ENCODE results near the gene RRP1.
"Not testable (repeated sequence)": the region's sequence is repeated elsewhere in the genome, so short reads cannot be mapped to it uniquely, and the experiment has no call there.

The RRP1 gene

GRCh38 chr21:43819511-43820405, 30.4 kb downstream of the RRP1 start:
- DNase-seq: no peak

GRCh38 chr21:43820466-43820865, 31.1 kb downstream of the RRP1 start:
- no peak for DNase-seq

- DNase-seq: not testable (repeated sequence)
Observed at GRCh38 chr21:43822166-43822565, 32.8 kb downstream of the RRP1 start.

- DNase-seq: not testable (repeated sequence)
Observed at GRCh38 chr21:43822741-43823140, 33.4 kb downstream of the RRP1 start.

GRCh38 chr21:43824333-43825241, 35.2 kb downstream of the RRP1 start:
- no peak for DNase-seq

GRCh38 chr21:43825242-43825935, 36.0 kb downstream of the RRP1 start:
- no peak for DNase-seq

GRCh38 chr21:43825936-43826622, 36.7 kb downstream of the RRP1 start:
- no peak for DNase-seq

GRCh38 chr21:43826623-43826974, 37.2 kb downstream of the RRP1 start:
- DNase-seq: no peak

GRCh38 chr21:43827015-43827611, 37.7 kb downstream of the RRP1 start:
- DNase-seq: no peak

GRCh38 chr21:43829161-43829560, 39.8 kb downstream of the RRP1 start:
- no peak for DNase-seq

GRCh38 chr21:43829575-43830119, 40.3 kb downstream of the RRP1 start:
- no peak for DNase-seq

- no peak for DNase-seq
Observed at GRCh38 chr21:43832158-43832550, 42.8 kb downstream of the RRP1 start.

GRCh38 chr21:43832648-43833047, 43.3 kb downstream of the RRP1 start:
- no peak for DNase-seq

- DNase-seq: no peak
Observed at GRCh38 chr21:43834146-43834905, 44.9 kb downstream of the RRP1 start.

- no peak for DNase-seq
Observed at GRCh38 chr21:43835050-43835449, 45.7 kb downstream of the RRP1 start.

GRCh38 chr21:43835861-43836260, 46.5 kb downstream of the RRP1 start:
- DNase-seq: no peak

- DNase-seq: no peak
Observed at GRCh38 chr21:43836616-43837015, 47.2 kb downstream of the RRP1 start.

GRCh38 chr21:43840259-43840658, 50.9 kb downstream of the RRP1 start:
- DNase-seq: no peak

GRCh38 chr21:43842742-43843141, 53.4 kb downstream of the RRP1 start:
- peak; percentile 23 for DNase-seq

GRCh38 chr21:43844906-43845305, 55.5 kb downstream of the RRP1 start:
- not testable (repeated sequence) for DNase-seq

- DNase-seq: no peak
Observed at GRCh38 chr21:43845386-43845785, 56.0 kb downstream of the RRP1 start.

All from CD4-positive, alpha-beta T cell treated with Interleukin-17A for 1 hour (primary cell).